K562 (cell line): Measurements from ENCODE around the gene NUP160. TPM values are rescaled to one million over a fixed set of nuclear protein-coding genes. Genes with fewer than 3 reads are reported as not detected.
A peak's percentile ranks its signal among the peaks of the same experiment; 100 is the strongest.

ENCODE experiments used
- CTBP1 ChIP-seq: fragments of 450-650 bp; IDR thresholded peaks from 2 replicates; pipeline ENCODE4 v1.6.1; 2016; ENCODE audit warnings: borderline replicate concordance
- NR1H2 ChIP-seq: sonication (generic); formaldehyde crosslinking; IDR thresholded peaks from 2 replicates; pipeline ENCODE4 v1.4.0; 2020; ENCODE audit warnings: mild to moderate bottlenecking, missing genetic modification reagents
- RBM34 ChIP-seq: fragments of 200-400 bp; formaldehyde crosslinking; IDR thresholded peaks from 2 replicates; pipeline ENCODE4 v1.6.1; 2018; ENCODE audit warnings: low read length, borderline replicate concordance; ENCODE audit not compliant: insufficient read depth
- SP2 ChIP-seq: IDR thresholded peaks from 2 replicates; pipeline ENCODE4 v1.6.1; 2011; ENCODE audit warnings: mild to moderate bottlenecking, low read depth, low read length, moderate library complexity; ENCODE audit not compliant: poor library complexity, severe bottlenecking; ENCODE audit errors: extremely low read depth
- XRCC3 ChIP-seq: fragments of 450-650 bp; IDR thresholded peaks from 2 replicates; pipeline ENCODE4 v1.6.1; 2017; ENCODE audit warnings: mild to moderate bottlenecking, moderate library complexity
- ZFP30 ChIP-seq: fragments of 250-450 bp; sonication (Bioruptor Pico); IDR thresholded peaks from 2 replicates; pipeline ENCODE4 v1.8.0; 2022; ENCODE audit warnings: moderate library complexity, mild to moderate bottlenecking, inconsistent platforms, borderline replicate concordance
- ZNF165 ChIP-seq: fragments of 250-450 bp; sonication (Bioruptor Pico); IDR thresholded peaks from 2 replicates; pipeline ENCODE4 v1.4.0; 2020; ENCODE audit warnings: borderline replicate concordance
- ZNF282 ChIP-seq: sonication (generic); formaldehyde crosslinking; IDR thresholded peaks from 2 replicates; pipeline ENCODE4 v1.8.1; 2023; ENCODE audit warnings: missing genetic modification reagents
- polyA plus RNA-seq, 8 experiments: library from polyadenylated mRNA; depleted of rRNA in 4 of 8; stranded (reverse) in 5 of 8; unstranded in 3 of 8; fragments of >200 nt; fragmentation: Nextera tagmentation in 2 of 8; fragmentation: Illumina TruSeq in 1 of 8; extraction: Ambion mirVana in 2 of 8; extraction: Trizol in 1 of 8; gene quantifications; 2 replicates each; pipeline versions ENCODE4 v1.2.1 to v1.2.3, GENCODE V29; 2011 to 2014; ENCODE audit warnings: inconsistent platforms in 1 of 8, missing spikeins in 1 of 8
- total RNA-seq, 7 experiments: library from RNA; depleted of rRNA in 6 of 7; stranded (reverse); fragments of >200 nt in 6 of 7; fragmentation: Illumina TruSeq in 2 of 7; extraction: Trizol in 2 of 7; gene quantifications; 2 replicates each; pipeline versions ENCODE4 v1.2.1 to v1.2.3, GENCODE V29; 2011 to 2021; ENCODE audit warnings: low replicate concordance in 1 of 7
- TF ChIP-seq, protein P1 (sequence below): fragments of 250-450 bp; sonication (Bioruptor Pico); IDR thresholded peaks from 2 replicates; pipeline ENCODE4 v1.8.0; 2021; ENCODE audit warnings: borderline replicate concordance, mild to moderate bottlenecking, moderate library complexity; ENCODE audit not compliant: poor library complexity, severe bottlenecking
- TF ChIP-seq, protein P2 (sequence below), 3 experiments: fragments of 200-800 bp in 1 of 3; fragments of 250-450 bp in 1 of 3; fragments of 450-650 bp in 1 of 3; sonication (Bioruptor Pico) in 1 of 3; sonication (Bioruptor generic) in 1 of 3; formaldehyde crosslinking in 1 of 3; IDR thresholded peaks; 2 replicates each; pipeline versions ENCODE4 v1.6.1 to v1.8.0; 2016 to 2022; ENCODE audit warnings: mild to moderate bottlenecking in 2 of 3, missing genetic modification characterization in 2 of 3, missing compliant biosample characterization in 1 of 3, moderate library complexity in 1 of 3
- TF ChIP-seq, protein P3 (sequence below): fragments of 450-650 bp; formaldehyde crosslinking; IDR thresholded peaks from 2 replicates; pipeline ENCODE4 v1.4.0; 2020; ENCODE audit warnings: mild to moderate bottlenecking, moderate library complexity
- TF ChIP-seq, protein P4 (sequence below): fragments of 250-450 bp; sonication (Bioruptor Pico); IDR thresholded peaks from 2 replicates; pipeline ENCODE4 v1.4.0; 2020; ENCODE audit warnings: borderline replicate concordance
- TF ChIP-seq, protein P5 (sequence below): sonication (generic); formaldehyde crosslinking; IDR thresholded peaks from 2 replicates; pipeline ENCODE4 v1.8.1; 2023; ENCODE audit warnings: mild to moderate bottlenecking, missing genetic modification reagents

Gene NUP160
- total and polyA plus RNA-seq, 9 of the 15 experiments (the other 6 are each of a cell fraction or from before 2014, with no cell fraction given), result 41.5 to 112 (median 65.0) TPM

DNA sequence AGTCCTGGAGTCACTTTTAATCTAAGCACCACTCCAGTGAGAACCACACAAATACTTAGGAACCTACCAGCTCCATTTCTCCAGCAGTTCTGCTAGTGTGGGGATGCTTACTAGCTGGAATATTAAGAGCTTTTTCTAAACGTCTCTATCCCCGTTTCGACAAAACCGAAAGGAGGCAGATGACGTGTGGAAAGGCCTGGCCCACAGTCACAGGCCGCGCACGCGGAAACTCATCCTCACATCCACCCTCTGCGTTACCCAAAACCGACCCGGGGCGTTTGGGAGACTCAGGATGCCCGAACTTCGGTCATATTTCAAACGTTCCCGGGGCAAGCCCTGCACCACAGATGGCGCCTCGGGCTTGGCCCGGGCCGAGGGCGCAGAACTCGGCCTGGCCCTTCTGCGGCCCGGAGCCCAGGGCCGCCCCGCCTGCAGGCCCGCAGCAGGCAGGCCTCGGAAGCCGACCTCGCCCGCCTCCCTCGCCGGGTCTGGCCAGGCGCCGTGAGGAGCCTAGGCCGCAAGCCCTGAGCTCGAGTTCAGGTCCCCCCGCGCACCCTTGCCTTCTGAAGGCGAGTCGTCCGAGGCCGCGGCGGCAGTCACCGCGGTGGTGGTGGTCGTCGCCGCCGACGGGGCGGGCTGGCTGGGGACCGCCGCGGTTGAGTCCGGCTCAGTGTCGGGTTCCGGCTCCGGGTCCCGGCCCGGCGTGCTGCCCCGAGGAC, 81.5 kb downstream of the NUP160 start (continued):
- TF ChIP-seq, protein P1, sequence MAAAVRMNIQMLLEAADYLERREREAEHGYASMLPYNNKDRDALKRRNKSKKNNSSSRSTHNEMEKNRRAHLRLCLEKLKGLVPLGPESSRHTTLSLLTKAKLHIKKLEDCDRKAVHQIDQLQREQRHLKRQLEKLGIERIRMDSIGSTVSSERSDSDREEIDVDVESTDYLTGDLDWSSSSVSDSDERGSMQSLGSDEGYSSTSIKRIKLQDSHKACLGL (CRISPR knock-in tag), result no peak
- TF ChIP-seq XRCC3, result no peak
- TF ChIP-seq NR1H2 (CRISPR knock-in tag), result 0 out of 2 replicates have a peak, but pooled peaks have one; percentile 90
- TF ChIP-seq, protein P2, sequence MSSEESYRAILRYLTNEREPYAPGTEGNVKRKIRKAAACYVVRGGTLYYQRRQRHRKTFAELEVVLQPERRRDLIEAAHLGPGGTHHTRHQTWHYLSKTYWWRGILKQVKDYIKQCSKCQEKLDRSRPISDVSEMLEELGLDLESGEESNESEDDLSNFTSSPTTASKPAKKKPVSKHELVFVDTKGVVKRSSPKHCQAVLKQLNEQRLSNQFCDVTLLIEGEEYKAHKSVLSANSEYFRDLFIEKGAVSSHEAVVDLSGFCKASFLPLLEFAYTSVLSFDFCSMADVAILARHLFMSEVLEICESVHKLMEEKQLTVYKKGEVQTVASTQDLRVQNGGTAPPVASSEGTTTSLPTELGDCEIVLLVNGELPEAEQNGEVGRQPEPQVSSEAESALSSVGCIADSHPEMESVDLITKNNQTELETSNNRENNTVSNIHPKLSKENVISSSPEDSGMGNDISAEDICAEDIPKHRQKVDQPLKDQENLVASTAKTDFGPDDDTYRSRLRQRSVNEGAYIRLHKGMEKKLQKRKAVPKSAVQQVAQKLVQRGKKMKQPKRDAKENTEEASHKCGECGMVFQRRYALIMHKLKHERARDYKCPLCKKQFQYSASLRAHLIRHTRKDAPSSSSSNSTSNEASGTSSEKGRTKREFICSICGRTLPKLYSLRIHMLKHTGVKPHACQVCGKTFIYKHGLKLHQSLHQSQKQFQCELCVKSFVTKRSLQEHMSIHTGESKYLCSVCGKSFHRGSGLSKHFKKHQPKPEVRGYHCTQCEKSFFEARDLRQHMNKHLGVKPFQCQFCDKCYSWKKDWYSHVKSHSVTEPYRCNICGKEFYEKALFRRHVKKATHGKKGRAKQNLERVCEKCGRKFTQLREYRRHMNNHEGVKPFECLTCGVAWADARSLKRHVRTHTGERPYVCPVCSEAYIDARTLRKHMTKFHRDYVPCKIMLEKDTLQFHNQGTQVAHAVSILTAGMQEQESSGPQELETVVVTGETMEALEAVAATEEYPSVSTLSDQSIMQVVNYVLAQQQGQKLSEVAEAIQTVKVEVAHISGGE (CRISPR knock-in tag; IDR thresholded peaks at IDR 0.05), result peak in 1 of 3 experiments; percentile 52; a peak in 1 of 6 replicates
- no peak for TF ChIP-seq ZNF165
- TF ChIP-seq CTBP1, result peak; percentile 48; the same call in 1 of the 2 replicates
- TF ChIP-seq ZFP30, result no peak
- no peak for TF ChIP-seq SP2
- TF ChIP-seq, protein P3, sequence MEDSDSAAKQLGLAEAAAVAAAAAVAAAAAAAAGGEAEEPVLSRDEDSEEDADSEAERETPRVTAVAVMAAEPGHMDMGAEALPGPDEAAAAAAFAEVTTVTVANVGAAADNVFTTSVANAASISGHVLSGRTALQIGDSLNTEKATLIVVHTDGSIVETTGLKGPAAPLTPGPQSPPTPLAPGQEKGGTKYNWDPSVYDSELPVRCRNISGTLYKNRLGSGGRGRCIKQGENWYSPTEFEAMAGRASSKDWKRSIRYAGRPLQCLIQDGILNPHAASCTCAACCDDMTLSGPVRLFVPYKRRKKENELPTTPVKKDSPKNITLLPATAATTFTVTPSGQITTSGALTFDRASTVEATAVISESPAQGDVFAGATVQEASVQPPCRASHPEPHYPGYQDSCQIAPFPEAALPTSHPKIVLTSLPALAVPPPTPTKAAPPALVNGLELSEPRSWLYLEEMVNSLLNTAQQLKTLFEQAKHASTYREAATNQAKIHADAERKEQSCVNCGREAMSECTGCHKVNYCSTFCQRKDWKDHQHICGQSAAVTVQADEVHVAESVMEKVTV (CRISPR knock-in tag), result no peak
- 0 out of 2 replicates have a peak, but pooled peaks have one; percentile 77 for TF ChIP-seq RBM34
- TF ChIP-seq, protein P4, sequence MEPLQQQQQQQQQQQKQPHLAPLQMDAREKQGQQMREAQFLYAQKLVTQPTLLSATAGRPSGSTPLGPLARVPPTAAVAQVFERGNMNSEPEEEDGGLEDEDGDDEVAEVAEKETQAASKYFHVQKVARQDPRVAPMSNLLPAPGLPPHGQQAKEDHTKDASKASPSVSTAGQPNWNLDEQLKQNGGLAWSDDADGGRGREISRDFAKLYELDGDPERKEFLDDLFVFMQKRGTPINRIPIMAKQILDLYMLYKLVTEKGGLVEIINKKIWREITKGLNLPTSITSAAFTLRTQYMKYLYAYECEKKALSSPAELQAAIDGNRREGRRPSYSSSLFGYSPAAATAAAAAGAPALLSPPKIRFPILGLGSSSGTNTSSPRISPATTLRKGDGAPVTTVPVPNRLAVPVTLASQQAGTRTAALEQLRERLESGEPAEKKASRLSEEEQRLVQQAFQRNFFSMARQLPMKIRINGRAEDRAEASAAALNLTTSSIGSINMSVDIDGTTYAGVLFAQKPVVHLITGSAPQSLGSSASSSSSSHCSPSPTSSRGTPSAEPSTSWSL (CRISPR knock-in tag), result 0 out of 2 replicates have a peak, but pooled peaks have one; percentile 83
- TF ChIP-seq, protein P5, sequence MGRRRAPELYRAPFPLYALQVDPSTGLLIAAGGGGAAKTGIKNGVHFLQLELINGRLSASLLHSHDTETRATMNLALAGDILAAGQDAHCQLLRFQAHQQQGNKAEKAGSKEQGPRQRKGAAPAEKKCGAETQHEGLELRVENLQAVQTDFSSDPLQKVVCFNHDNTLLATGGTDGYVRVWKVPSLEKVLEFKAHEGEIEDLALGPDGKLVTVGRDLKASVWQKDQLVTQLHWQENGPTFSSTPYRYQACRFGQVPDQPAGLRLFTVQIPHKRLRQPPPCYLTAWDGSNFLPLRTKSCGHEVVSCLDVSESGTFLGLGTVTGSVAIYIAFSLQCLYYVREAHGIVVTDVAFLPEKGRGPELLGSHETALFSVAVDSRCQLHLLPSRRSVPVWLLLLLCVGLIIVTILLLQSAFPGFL (CRISPR knock-in tag), result no peak
- peak; percentile 95; the same call in 1 of the 2 replicates for TF ChIP-seq ZNF282 (CRISPR knock-in tag)
